Activated T-cell treated with anti-CD3 and anti-CD28 coated beads for 24 hours (primary cell): Measurements from ENCODE around the gene REXO1.
"Not testable (repeated sequence)": the region's sequence is repeated elsewhere in the genome, so short reads cannot be mapped to it uniquely, and the experiment has no call there.

Experiments
- DNase-seq: peaks from one replicate; pipeline ENCODE4 v3.0.0-alpha.2; 2020; ENCODE audit warnings: low read depth

REXO1 gene

GRCh38 chr19:1848399-1849131, at the start of gene REXO1:
REXO1 (minus strand) TSS chr19:1848483; CDS start chr19:1848358, 125 bp downstream.
- peak; percentile 95 for DNase-seq

DNA sequence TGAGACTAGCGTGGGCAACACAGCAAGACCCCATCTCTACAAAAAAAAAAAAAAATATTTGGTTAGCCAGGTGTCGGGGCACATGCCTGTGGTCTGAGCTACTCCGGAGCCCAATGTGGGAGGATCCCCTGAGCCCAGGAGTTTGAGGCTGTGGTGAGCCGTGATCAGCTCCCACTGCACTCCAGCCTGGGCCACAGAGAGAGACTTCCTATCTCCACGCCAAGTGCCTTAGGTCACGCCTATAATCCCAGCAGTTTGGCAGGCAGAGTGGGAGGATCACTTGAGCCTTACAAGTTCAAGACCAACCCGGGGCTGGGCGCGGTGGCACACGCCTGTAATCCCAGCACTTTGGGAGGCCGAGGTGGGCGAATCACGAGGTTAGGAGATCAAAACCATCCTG, 48.2 kb upstream of the REXO1 start:
- no peak for DNase-seq

GRCh38 chr19:1893791-1894190, 45.5 kb upstream of the REXO1 start:
- no peak for DNase-seq

GRCh38 chr19:1889907-1890306, 41.6 kb upstream of the REXO1 start:
- no peak for DNase-seq

GRCh38 chr19:1888385-1888784, 40.1 kb upstream of the REXO1 start:
- no peak for DNase-seq

DNA sequence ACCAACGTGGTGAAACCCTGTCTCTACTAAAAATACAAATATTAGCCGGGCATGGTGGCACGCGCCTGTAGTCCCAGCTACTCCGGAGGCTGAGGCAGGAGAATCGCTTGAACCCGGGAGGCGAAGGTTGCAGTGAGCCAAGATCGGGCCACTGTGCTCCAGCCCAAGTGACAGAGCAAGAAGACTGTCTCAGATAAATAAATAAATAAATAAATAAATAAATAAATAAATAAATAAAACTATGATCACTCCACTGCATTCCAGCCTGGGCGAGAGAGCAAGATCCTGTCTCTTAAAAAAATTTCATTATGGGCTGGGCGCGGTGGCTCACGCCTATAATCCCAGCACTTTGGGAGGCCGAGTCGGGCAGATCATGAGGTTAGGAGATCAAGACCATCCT, 38.1 kb upstream of the REXO1 start:
- DNase-seq: not testable (repeated sequence)

- peak; percentile 93 for DNase-seq
Observed at GRCh38 chr19:1885398-1886119, 37.3 kb upstream of the REXO1 start, which contains the start of gene ABHD17A. ABHD17A (minus strand) TSS chr19:1885496; CDS start chr19:1881566, 3,930 bp downstream.

DNA sequence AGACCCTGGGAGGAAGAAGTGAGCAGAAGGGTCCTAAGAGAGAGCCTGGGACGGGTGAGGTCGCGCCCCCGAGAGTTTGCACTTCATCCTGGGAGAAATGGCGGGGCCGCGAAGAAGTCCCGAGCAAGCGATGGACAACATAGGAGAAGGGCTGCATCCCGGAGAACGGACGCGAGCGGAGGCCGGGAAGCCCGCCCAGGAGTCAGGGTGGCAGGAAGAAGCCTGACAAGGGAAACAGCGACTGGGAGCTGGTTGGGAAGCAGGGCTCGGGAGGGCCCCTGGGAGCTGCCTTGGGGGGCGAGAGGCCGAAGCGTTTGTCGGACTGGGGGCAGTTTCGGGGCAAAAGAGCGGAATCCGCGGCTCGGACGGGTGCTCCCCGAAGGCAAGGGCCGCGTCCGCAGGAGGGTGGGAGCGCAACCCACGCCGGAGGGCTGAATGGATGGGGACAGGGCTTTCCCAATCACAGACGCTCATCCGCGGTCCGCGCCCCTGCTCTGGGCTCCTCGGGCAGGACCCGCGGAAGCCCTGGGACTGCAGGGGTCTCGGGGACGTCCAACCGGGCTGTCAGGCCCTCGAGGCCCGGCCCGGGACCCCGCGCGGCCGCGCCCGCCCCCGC, 36.5 kb upstream of the REXO1 start:
- DNase-seq: no peak

GRCh38 chr19:1884291-1884718, 36.0 kb upstream of the REXO1 start:
- no peak for DNase-seq

DNA sequence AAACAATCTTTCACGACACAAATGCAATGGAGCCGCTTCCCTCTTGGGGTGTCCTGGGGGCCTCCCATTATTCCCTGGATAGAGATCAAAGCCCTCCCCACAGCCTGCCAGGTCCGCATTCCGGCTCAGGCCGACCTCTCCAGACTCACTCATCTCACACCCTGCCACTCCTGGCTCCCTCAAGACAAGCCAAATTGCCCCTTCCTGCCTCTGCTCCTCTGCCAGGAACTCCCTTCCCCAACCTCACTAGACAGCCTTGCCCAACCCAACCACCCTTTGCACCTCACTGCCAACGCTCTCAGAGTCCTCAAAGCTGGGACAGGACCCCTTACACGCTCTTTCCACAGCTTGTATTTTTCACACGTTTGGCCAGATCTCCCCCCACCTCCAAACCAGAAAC, 35.5 kb upstream of the REXO1 start:
- no peak for DNase-seq

DNA sequence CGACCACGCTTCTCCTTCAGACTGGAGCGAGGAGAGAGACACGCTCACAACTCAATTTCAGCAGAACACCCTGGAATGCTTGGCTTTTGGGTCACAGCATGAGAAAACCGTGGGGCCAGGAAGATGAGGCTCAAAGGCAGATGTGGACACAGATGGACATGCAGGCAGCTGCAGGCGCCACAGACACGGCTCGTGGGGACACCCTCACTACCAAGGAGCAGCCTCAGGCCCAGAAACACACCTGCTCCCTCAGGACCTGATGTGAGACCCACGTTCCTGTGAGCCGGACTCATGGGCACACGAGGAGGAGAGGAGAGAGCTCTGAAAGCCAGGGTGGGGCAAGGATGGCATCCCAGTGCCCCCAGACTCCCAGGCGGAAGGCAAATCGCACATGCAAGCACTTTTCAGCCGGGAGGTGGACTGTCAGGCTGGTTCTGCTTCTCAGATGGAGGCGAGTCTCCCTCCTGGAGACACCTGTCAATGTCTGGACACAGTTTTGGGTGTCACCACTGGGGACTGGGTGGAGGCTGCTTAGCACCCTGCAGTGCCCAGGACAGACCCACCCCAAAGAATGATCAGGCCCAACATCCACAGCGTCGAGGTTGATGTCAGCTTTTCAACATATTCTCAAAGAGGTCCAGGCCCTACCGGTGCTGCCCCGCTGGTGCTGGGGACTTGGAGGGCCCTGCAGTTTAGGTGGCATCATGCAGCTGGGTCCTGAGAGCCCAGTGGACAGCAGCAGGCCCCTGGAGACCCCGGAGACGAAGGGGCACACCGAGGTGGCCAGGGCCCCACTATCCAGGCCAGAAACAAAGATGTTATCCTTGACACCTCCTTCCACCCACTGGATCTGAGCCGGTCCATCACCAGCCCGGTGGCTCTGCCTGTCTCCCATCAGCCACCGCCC, 34.8 kb upstream of the REXO1 start:
- no peak for DNase-seq

DNA sequence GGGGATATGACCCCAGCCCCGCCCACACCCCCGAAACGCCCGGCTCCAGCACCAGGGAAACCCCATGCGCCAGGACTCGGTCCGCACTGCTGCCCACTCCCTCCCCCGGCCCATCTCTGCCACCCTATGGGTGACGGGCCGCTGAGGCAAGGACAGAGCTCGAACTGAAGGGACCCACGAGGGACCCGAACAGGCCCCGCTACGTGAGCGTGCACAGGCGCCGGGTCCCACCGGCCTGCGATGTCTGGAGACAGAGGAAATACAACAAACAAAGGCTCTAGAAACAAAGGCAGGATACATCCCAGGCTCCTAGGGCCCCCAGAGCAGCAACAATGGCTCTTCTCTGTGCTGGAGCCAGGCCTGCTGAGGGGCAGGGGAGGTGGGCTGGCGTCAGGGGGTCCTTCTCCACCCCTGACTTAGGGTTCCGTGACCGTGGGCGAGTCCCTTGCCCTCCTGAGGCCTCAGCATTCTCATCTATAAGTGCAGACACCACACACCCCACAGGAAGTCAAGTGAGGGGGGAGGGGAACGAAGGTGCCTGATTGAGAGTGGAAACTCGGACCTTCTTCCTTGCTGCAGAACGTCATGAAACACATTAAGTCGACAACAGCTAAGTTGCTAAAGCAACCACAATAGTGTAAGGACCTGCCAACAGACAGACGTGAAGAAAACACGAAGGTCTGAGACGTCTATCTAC, 34.0 kb upstream of the REXO1 start:
- peak; percentile 67 for DNase-seq

DNA sequence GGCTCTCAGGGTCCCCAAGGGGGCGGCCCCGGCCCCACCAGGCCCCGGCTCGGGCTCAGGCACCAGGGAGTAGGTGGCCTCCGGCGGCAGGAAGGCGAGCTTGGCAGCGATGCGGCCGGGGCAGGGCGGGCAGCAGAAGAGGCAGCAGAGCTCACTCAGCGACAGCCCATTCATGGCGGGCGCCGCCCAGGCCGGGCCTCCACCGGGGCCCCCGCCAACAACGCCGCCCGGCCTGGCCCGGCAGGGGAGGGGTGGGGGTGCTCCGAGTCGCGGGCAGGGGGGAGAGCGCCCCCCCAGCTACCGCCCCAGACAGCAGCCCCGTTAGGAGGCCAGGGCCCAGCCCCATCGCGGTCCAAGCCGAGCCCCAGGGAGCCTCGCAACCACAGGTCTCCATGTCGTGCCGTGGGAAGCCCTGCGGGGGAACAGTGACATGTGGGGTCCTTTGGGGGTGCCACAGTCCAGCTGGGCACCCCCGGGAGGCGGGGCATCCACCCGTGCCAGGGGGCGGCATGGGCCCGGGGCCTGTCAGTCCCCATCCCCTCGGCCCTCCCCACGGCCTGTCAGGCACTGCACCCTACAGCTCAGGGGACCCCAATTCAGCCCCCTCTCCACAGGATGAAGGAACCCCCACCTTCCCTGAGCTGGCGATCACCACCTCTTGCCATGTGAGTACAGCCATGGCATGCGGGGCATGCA, 33.3 kb upstream of the REXO1 start:
- DNase-seq: not testable (repeated sequence)

GRCh38 chr19:1880611-1881392, 32.5 kb upstream of the REXO1 start:
- DNase-seq: no peak

DNA sequence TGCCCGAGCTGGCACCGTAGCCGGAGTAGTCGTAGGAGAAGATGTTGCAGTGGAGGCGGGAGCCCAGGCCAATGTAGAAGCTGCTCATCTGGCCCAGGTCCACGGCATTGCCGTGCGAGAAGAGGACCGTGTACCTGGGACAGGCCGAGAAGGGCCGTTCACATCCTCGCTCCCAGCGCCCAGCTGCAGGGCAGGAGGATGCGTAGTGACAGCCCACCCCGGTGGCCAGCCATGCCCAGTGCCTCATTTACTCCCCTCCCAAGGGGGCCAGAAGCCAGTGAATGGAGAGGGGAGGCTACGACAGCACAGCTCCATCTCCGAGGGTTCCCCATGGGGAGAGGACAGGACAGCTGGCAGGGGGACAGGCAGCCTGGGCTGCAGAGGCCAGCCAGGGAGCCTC, 31.7 kb upstream of the REXO1 start:
- DNase-seq: not testable (repeated sequence)

- not testable (repeated sequence) for DNase-seq
Observed at GRCh38 chr19:1878583-1878982, 30.3 kb upstream of the REXO1 start.

GRCh38 chr19:1877280-1877660, 29.0 kb upstream of the REXO1 start:
- not testable (repeated sequence) for DNase-seq

DNA sequence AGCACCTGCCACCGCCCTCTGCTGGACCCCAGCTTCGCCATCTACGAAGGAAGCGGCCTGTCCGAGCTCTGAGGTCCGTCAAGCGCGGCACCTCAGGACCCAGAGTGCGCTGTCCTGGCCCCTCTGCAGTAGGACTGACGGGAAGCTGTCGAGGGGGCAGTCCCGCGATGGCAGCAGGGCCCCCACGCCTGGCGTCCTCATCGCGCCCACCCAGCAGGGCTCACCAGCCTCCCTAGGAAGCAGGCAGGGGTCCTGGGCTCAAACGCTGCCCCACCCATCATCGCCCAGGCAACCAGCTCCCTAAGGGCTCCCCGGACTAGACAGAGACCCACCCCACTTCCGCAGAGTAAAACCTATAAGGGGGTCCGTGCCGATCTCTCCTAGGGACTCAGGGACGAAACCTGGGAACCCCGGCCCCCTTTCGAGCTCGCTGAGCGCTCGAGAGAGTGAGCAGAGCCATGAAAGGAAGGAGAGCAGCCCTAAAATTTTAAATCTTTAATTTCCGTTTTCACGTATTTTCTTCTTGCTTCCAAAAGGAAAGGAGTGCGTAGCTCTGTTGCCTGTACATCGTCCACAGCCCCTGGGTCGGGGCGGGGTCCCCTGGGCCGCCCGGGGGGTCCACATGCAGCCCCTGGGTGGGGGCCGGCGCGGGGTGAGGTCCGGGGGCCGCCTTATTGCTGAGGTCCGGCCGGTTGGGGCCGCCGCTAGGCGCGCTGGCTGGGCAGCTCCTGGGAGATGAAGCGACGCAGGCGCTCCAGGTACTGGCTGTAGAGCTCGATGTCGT, 28.4 kb upstream of the REXO1 start:
- DNase-seq: not testable (repeated sequence)
